GM19035 (cell line): ENCODE results near the gene HS6ST3.
"Not testable (repeated sequence)": the region's sequence is repeated elsewhere in the genome, so short reads cannot be mapped to it uniquely, and the experiment has no call there.

Source experiments
- ATAC-seq: cut with Tn5 transposase; IDR thresholded peaks from one replicate; pipeline ENCODE4 v1.9.1; 2021; ENCODE audit not compliant: unreplicated experiment

HS6ST3 gene

GRCh38 chr13:96772426-96772825 is 682.5 kb downstream of the HS6ST3 start:
- no peak for ATAC-seq

GRCh38 chr13:96778302-96778701 is 688.4 kb downstream of the HS6ST3 start:
- not testable (repeated sequence) for ATAC-seq

- ATAC-seq: no peak
Observed at GRCh38 chr13:96779691-96780090, 689.8 kb downstream of the HS6ST3 start.

- ATAC-seq: no peak
Observed at GRCh38 chr13:96780105-96780504, 690.2 kb downstream of the HS6ST3 start.

GRCh38 chr13:96781141-96781540 is 691.2 kb downstream of the HS6ST3 start:
- no peak for ATAC-seq

GRCh38 chr13:96782186-96782585 is 692.3 kb downstream of the HS6ST3 start:
- no peak for ATAC-seq

GRCh38 chr13:96783057-96783456 is 693.1 kb downstream of the HS6ST3 start:
- no peak for ATAC-seq

- no peak for ATAC-seq
Observed at GRCh38 chr13:96783511-96783910, 693.6 kb downstream of the HS6ST3 start.

GRCh38 chr13:96785986-96786385 is 696.1 kb downstream of the HS6ST3 start:
- no peak for ATAC-seq

- ATAC-seq: no peak
Observed at GRCh38 chr13:96792188-96792587, 702.3 kb downstream of the HS6ST3 start.

- no peak for ATAC-seq
Observed at GRCh38 chr13:96792736-96793403, 703.0 kb downstream of the HS6ST3 start.

GRCh38 chr13:96793404-96793755 is 703.5 kb downstream of the HS6ST3 start:
- no peak for ATAC-seq

GRCh38 chr13:96794669-96795068 is 704.8 kb downstream of the HS6ST3 start:
- ATAC-seq: no peak

GRCh38 chr13:96795670-96796069 is 705.8 kb downstream of the HS6ST3 start:
- no peak for ATAC-seq

- ATAC-seq: no peak
Observed at GRCh38 chr13:96796091-96796633, 706.3 kb downstream of the HS6ST3 start.

- ATAC-seq: no peak
Observed at GRCh38 chr13:96797136-96797535, 707.2 kb downstream of the HS6ST3 start.

- ATAC-seq: no peak
Observed at GRCh38 chr13:96803456-96804100, 713.7 kb downstream of the HS6ST3 start.

- no peak for ATAC-seq
Observed at GRCh38 chr13:96804174-96804573, 714.3 kb downstream of the HS6ST3 start.

- no peak for ATAC-seq
Observed at GRCh38 chr13:96806746-96807145, 716.8 kb downstream of the HS6ST3 start.

- no peak for ATAC-seq
Observed at GRCh38 chr13:96809366-96810096, 719.6 kb downstream of the HS6ST3 start.

GRCh38 chr13:96810104-96810503 is 720.2 kb downstream of the HS6ST3 start:
- no peak for ATAC-seq

GRCh38 chr13:96811049-96811448 is 721.1 kb downstream of the HS6ST3 start:
- no peak for ATAC-seq
